PC-3 (cell line): ENCODE results near the gene CCZ1B. TPM values are rescaled to one million over a fixed set of nuclear protein-coding genes. Genes with fewer than 3 reads are reported as not detected.
"Not testable (repeated sequence)": the region's sequence is repeated elsewhere in the genome, so short reads cannot be mapped to it uniquely, and the experiment has no call there.

ENCODE experiments used
- ATAC-seq: fragments of 200-7000 bp; cut with Tn5 transposase; 2 replicates; pipeline ENCODE4 v1.9.1; 2020; ENCODE audit warnings: mild to moderate bottlenecking, moderate library complexity
- BruUV-seq: library from RNA; stranded (reverse); fragments of 400-500 nt; replicated peaks from 2 replicates; lab custom pipeline; 2021; lab: Mats Ljungman, UMichigan
- CTCF ChIA-PET: fragments of 300-600 bp; sonication (Branson Sonifier 250); formaldehyde crosslinking; loops from one replicate; lab custom pipeline; 2022; ENCODE audit warnings: antibody characterized with exemption; lab: Charles Lee
- POLR2A ChIA-PET: fragments of 300-600 bp; sonication (Branson Sonifier 250); formaldehyde crosslinking; loops from one replicate; lab custom pipeline; 2022; ENCODE audit warnings: antibody characterized with exemption; ENCODE audit not compliant: unreplicated experiment; lab: Charles Lee
- DNase-seq: peaks from one replicate; pipeline ENCODE4 v3.0.0-alpha.2; 2015
- H2AFZ ChIP-seq: fragments of 300-600 bp; sonication (generic); 2 replicates; pipeline ENCODE4 v1.6.0; 2016; ENCODE audit warnings: antibody characterized with exemption, low read length
- H3F3A ChIP-seq: fragments of 300-600 bp; sonication (generic); one replicate; pipeline ENCODE4 v1.6.0; 2017; ENCODE audit warnings: antibody characterized with exemption, low read length, control low read depth, mild to moderate bottlenecking; ENCODE audit not compliant: unreplicated experiment
- H3K27ac ChIP-seq: fragments of 300-600 bp; sonication (generic); 2 replicates; pipeline ENCODE4 v1.5.1; 2016; ENCODE audit warnings: mild to moderate bottlenecking, low read length
- H3K27me3 ChIP-seq: fragments of 300-600 bp; sonication (generic); 2 replicates; pipeline ENCODE4 v1.6.1; 2016; ENCODE audit warnings: low read length, mixed read lengths
- H3K36me3 ChIP-seq: fragments of 300-600 bp; sonication (generic); 2 replicates; pipeline ENCODE4 v1.6.1; 2016; ENCODE audit warnings: low read depth, mixed run types, low read length, mixed read lengths
- H3K4me1 ChIP-seq: fragments of 300-600 bp; sonication (generic); 2 replicates; pipeline ENCODE4 v1.5.1; 2016; ENCODE audit warnings: low read length; ENCODE audit not compliant: insufficient read depth
- H3K4me2 ChIP-seq: fragments of 300-600 bp; sonication (generic); 2 replicates; pipeline ENCODE4 v1.6.0; 2016; ENCODE audit warnings: low read length
- H3K4me3 ChIP-seq: fragments of 300-600 bp; sonication (generic); 2 replicates; pipeline ENCODE4 v1.5.1; 2016; ENCODE audit warnings: mild to moderate bottlenecking, low read length, mixed read lengths
- H3K79me2 ChIP-seq: fragments of 300-600 bp; sonication (generic); 2 replicates; pipeline ENCODE4 v1.6.1; 2017; ENCODE audit warnings: low read length, mixed read lengths
- H3K9ac ChIP-seq: fragments of 300-600 bp; sonication (generic); 2 replicates; pipeline ENCODE4 v1.6.0; 2016; ENCODE audit warnings: mild to moderate bottlenecking, low read length
- H3K9me2 ChIP-seq: fragments of 300-600 bp; sonication (generic); replicated peaks from 2 replicates; pipeline ENCODE4 v1.6.1; 2016; ENCODE audit warnings: mixed run types, low read length, mixed read lengths
- H3K9me3 ChIP-seq: fragments of 300-600 bp; sonication (generic); 2 replicates; pipeline ENCODE4 v1.6.1; 2016; ENCODE audit warnings: low read length, mixed read lengths
- H4K20me1 ChIP-seq: fragments of 300-600 bp; sonication (generic); 2 replicates; pipeline ENCODE4 v1.6.1; 2016; ENCODE audit warnings: low read length, mixed read lengths
- intact Hi-C: fragments of 100-400 bp; cut with micrococcal nuclease; formaldehyde crosslinking; loops from 2 replicates; pipeline ENCODE4 v1.9.0; 2023
- total RNA-seq: library from RNA; depleted of rRNA; stranded (reverse); fragments of >200 nt; gene quantifications from 2 replicates; pipeline ENCODE4 v1.2.3, GENCODE V29; 2014

Gene CCZ1B
- total RNA-seq, 1 experiment from 2014 or later = 36.9 TPM

DNA sequence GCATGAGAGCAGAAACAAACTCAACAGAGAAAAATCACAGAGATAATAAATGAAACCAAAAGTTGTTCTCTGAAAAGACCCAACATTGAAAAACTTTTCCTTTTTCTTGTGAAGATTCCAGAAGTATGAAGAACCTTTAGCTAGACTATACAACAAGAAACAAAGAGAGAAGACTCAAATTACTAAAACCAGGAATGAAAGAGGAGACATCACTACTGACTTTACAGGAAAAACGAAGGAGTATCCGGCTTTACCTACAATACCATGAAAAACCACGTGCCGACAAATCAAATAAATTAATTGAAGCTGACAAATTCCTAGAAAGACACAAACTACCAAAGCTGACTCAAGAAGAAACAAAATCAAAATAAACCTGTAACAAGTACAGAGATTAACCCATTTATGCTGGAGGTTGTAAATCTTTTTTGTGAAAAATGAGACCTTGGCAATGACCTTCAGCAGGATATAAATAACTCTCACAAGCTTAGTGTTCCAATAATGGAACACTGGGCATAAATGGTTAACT lies 18.6 kb downstream of the CCZ1B start:
- H3K4me3 ChIP-seq, POLR2A ChIA-PET, H3K4me1 ChIP-seq: not testable (repeated sequence)

DNA sequence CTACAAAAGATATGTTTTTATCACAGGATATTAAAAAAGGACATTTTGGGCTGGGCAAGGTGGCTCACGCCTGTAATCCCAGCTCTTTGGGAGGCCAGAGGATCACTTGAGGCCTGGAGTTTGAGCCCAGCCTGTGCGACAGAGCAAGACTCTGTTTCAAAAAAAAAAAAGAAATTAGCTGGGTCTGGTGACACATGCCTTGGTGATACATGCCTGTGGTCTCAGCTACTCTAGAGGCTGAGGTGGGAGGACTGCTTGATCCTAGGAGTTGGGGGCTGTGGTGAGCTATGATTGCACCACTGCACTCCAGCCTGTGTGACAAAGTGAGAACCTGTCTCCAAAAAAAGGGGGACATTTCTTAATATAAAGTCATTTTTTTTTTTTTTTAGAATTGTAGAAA lies 25.7 kb downstream of the CCZ1B start:
- H4K20me1 ChIP-seq, H3K4me1 ChIP-seq, POLR2A ChIA-PET, H3K9me2 ChIP-seq, CTCF ChIA-PET, DNase-seq, H3K4me3 ChIP-seq, H3K27ac ChIP-seq, intact Hi-C loops, H3K79me2 ChIP-seq, H3K9me3 ChIP-seq, H2AFZ ChIP-seq, H3K9ac ChIP-seq, ATAC-seq, H3F3A ChIP-seq, H3K27me3 ChIP-seq, H3K36me3 ChIP-seq, BruUV-seq, H3K4me2 ChIP-seq: not testable (repeated sequence)

More for the DNA sequence above, 18.6 kb downstream of the CCZ1B start:
- H4K20me1 ChIP-seq, intact Hi-C loops, H3K9ac ChIP-seq, ATAC-seq, H3K36me3 ChIP-seq, H2AFZ ChIP-seq, CTCF ChIA-PET, H3K27me3 ChIP-seq, H3K4me2 ChIP-seq, BruUV-seq, DNase-seq, H3K27ac ChIP-seq, H3K9me3 ChIP-seq, H3K79me2 ChIP-seq, H3K9me2 ChIP-seq, H3F3A ChIP-seq: not testable (repeated sequence)

DNA sequence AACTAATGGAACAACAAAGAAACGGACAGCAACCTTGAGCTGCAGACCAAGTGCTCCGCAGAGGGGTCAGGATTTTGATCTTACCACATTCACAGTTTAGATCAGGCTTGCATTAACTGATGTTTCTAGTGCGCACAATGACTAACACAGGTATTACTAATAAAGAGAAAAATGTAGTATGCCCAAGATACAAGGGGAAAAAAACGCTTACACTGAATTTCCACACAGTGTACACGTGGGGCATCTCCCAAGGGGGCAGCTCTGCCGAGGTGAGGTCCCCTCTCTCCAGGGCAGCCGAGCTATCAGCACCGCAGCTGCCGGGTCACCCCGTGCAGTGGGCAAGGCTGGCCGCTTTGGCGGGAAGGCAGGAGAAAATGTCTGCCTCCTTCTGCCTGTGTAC lies 26.2 kb downstream of the CCZ1B start:
- CTCF ChIA-PET, H3K27me3 ChIP-seq, intact Hi-C loops, H4K20me1 ChIP-seq, DNase-seq, H3K79me2 ChIP-seq, H2AFZ ChIP-seq, POLR2A ChIA-PET, H3K9ac ChIP-seq, H3F3A ChIP-seq, ATAC-seq, BruUV-seq, H3K4me1 ChIP-seq, H3K36me3 ChIP-seq, H3K9me3 ChIP-seq, H3K4me2 ChIP-seq, H3K27ac ChIP-seq, H3K9me2 ChIP-seq, H3K4me3 ChIP-seq: not testable (repeated sequence)

DNA sequence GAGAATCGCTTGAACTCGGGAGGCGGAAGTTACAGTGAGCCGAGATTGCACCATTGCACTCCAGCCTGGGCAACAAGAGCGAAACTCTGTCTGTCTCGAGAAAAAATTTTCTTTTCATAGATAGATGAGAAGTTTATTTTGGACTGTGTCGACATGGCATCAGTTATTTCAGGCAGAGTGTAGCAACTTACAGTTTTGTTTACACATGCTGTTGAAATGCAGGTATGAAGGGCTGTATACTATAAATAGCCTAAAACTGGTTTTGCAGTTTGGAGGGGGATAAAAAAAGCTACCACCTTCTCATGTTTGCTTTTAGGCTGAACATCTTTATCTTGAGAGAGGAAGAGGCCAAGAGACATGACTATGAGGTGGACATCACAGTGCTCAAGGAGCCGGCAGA lies 28.0 kb downstream of the CCZ1B start:
- H3K9me3 ChIP-seq, H3K4me3 ChIP-seq, BruUV-seq, H3K36me3 ChIP-seq, DNase-seq, H3K9me2 ChIP-seq, H3K27ac ChIP-seq, H3K4me2 ChIP-seq, ATAC-seq, H3K4me1 ChIP-seq, CTCF ChIA-PET, H3F3A ChIP-seq, H3K27me3 ChIP-seq, intact Hi-C loops, H3K79me2 ChIP-seq, POLR2A ChIA-PET, H2AFZ ChIP-seq, H4K20me1 ChIP-seq, H3K9ac ChIP-seq: not testable (repeated sequence)

DNA sequence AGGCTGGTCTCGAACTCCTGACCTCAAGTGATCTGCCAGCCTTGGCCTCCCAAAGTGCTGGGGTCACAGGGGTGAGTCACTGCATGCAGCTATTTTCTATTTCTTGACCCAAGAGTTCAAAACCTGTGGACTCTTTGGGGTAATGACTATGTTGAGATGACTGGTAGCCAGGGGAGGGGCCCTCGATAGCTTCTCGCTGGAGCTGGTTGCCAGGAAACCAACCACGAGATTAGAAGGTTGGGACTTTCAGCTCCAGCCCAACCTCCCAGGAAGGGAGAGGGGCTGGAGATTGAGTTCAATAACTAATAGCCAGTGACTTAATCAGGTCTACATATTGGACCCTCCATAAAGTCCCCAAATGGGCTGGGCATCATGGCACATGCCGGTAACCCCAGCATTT lies 28.9 kb downstream of the CCZ1B start:
- DNase-seq, H2AFZ ChIP-seq, BruUV-seq, H3F3A ChIP-seq, H3K9ac ChIP-seq, POLR2A ChIA-PET, H3K9me2 ChIP-seq, H3K4me1 ChIP-seq, H3K9me3 ChIP-seq, H3K79me2 ChIP-seq, H3K36me3 ChIP-seq, intact Hi-C loops, H3K4me2 ChIP-seq, H3K4me3 ChIP-seq, CTCF ChIA-PET, H3K27ac ChIP-seq, ATAC-seq, H4K20me1 ChIP-seq, H3K27me3 ChIP-seq: not testable (repeated sequence)

DNA sequence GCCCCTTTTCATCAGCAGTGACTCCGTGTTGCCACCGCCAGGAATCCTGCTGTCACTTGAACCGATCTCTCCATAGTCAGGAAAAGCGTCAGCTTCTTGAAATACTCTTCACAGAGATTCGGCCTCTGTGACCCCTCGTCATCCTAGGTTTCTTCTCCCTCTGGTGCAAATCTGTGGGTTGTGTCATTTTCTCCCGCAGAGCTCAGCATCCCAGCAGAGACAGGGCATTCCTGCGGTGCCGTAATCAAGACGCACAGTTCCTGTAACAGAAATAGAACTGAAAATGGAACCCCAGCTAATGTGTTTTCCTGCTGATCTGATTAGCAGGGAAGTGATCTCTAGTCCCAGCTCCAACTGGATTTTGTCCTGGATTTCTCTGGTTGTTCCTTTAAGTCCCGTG lies 31.8 kb downstream of the CCZ1B start:
- BruUV-seq, ATAC-seq, H3K79me2 ChIP-seq, H3K27me3 ChIP-seq, H3K9me3 ChIP-seq, H3K9me2 ChIP-seq, H3F3A ChIP-seq, H3K4me3 ChIP-seq, H3K9ac ChIP-seq, intact Hi-C loops, H3K4me1 ChIP-seq, H3K4me2 ChIP-seq, H3K36me3 ChIP-seq, H2AFZ ChIP-seq, DNase-seq, H4K20me1 ChIP-seq, H3K27ac ChIP-seq, CTCF ChIA-PET, POLR2A ChIA-PET: not testable (repeated sequence)
